KOPT-K1 (cell line): ENCODE measurements around the gene FGF18.

Source experiments
- H3K27ac ChIP-seq: fragments of 200-600 bp; sonication (generic); 2 replicates; pipeline ENCODE4 v1.5.1; 2016; ENCODE audit warnings: antibody characterized with exemption, mild to moderate bottlenecking, low read depth, low read length; ENCODE audit not compliant: poor library complexity, severe bottlenecking
- H3K36me3 ChIP-seq: fragments of 200-600 bp; sonication (generic); 2 replicates; pipeline ENCODE4 v1.5.1; 2017; ENCODE audit warnings: antibody characterized with exemption, mild to moderate bottlenecking, low read length, moderate library complexity; ENCODE audit not compliant: insufficient read depth
- H3K9me3 ChIP-seq: fragments of 200-600 bp; sonication (generic); 2 replicates; pipeline ENCODE4 v1.5.1; 2017; ENCODE audit warnings: antibody characterized with exemption, low read length, mild to moderate bottlenecking; ENCODE audit not compliant: insufficient read depth, poor library complexity, severe bottlenecking

FGF18 gene

DNA sequence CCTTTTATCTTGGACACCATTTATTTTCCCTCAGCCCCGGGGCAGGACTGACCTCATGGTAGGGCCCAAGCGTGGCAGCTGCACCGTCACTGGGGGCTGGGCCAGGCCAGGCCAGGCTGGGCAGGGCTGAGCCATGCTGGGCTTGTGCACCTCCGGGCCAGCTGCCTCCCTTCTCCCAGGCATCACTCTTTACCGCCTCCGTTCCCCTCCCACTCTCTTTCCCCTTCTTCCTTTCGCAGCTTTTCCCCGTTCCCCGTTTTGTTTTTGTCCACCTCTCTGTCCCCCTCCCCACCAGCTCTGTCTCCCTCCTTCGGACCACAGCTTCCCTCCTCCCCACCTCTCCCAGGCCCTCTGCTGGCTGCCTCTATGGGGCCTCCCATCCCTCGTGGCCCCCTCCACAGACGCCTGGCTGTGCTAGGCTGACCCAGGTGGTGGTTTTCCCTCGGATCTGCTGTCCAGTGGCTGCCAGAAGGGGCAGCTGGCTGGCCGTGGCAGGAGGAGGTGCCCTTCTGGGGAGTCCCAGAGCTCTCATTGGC is 17.9 kb downstream of the FGF18 start:
- Histone ChIP-seq H3K27ac (no peak overlapping the region), H3K36me3 (no peaks in the 10 kb centered on the region)

GRCh38 chr5:171438738-171439137 is 19.3 kb downstream of the FGF18 start:
- H3K36me3 ChIP-seq = no peaks in the 10 kb centered on the region
- no peaks in the 10 kb centered on the region for H3K9me3 ChIP-seq
- no peak overlapping the region for H3K27ac ChIP-seq

More for the DNA sequence above, 17.9 kb downstream of the FGF18 start:
- no peaks in the 10 kb centered on the region for H3K9me3 ChIP-seq

DNA sequence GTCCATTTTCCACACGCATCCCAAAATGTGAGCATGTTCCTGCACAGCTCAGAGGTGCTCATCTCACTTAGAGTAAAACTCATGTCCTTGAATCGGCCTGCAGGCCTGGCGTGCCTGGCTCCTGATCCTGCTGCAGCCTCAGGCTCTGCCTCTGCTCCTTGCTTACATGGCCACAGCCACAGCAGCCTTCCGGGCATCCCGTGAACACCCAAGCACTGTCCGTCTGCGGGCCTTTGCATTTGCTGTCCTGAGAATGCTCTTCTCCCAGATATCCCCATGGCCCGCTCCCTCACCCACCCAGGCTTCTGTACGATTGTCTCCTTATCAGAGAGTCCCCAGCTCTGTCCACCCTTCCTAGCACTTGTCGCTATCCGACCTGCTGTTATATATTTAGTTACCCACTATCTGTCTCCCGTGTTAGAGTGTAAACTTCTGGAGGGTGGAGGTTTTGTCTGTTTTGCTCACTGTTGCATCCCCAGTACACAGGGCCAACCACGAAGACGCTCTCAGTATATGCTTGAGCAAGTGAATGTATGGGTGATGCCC is 21.9 kb downstream of the FGF18 start:
- Histone ChIP-seq H3K9me3 (no peaks in the 10 kb centered on the region), H3K27ac (no peak overlapping the region), H3K36me3 (no peaks in the 10 kb centered on the region)

DNA sequence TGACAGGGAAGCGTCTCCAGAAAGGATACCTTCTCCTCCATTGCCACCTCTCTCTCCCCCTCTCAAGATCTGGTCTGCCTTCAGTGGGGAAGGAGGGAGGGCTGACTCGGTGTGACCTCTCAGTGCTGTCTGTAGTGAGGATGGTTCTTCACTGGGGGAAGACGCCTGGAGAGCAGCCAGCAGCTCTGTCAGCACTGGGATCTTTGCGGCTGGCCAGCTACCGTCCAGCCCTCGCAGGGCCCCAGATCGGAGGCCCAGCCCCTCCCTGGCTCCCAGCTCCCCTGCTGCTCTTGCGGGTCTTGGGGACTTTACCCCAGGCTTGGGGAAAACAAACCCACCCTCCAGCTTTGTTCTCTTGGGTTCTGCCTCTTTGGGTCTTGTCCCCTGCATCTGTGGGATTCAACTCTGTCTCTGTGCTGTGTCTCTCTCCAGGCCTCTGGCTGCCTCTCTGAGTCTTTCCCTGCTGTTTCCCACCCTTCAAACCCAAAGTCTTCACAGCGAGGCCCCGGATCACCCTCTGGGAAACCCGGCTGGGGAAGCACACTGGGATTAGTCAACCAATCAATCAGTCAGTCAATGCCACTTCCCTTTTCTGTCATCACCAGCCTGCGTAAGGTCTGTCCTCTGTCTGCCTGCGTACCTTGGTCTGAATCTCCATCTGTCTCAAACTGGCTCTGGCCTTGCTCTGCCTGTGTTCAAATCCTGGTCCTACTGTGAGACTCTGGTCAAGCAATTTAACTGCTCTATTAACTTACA is 23.0 kb downstream of the FGF18 start:
- Histone ChIP-seq H3K27ac (no peak overlapping the region), H3K36me3 (no peaks in the 10 kb centered on the region), H3K9me3 (no peaks in the 10 kb centered on the region)

GRCh38 chr5:171444582-171444981 is 25.1 kb downstream of the FGF18 start:
- Histone ChIP-seq H3K27ac (no peak overlapping the region), H3K9me3 (no peaks in the 10 kb centered on the region), H3K36me3 (no peaks in the 10 kb centered on the region)

- Histone ChIP-seq H3K27ac (no peak overlapping the region), H3K36me3 (no peaks in the 10 kb centered on the region), H3K9me3 (no peaks in the 10 kb centered on the region)
Measured at GRCh38 chr5:171445644-171446516, 26.4 kb downstream of the FGF18 start.

DNA sequence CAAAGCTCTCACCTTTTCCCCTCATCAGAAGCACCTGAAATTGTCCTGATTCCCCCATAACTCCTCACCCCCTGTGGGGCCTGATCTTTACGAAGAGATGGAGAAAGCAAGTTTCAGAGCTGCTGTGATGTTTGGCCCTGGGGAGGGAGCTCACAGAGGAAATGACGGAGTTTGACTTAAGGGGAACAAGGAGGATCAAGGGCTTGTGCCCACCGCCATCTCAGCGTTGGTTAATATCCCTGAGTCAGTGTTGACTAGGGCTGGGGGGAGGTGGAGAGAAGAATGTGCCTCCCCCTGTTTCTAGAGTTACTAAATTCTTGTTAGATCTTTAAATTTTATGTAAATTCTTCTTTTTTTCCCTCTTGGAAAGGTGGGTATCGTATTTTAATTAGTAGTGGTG is 27.8 kb downstream of the FGF18 start:
- Histone ChIP-seq H3K27ac (no peak overlapping the region), H3K9me3 (no peaks in the 10 kb centered on the region), H3K36me3 (no peaks in the 10 kb centered on the region)

- no peaks in the 10 kb centered on the region for H3K36me3 ChIP-seq
- H3K27ac ChIP-seq = no peak overlapping the region
- H3K9me3 ChIP-seq = no peaks in the 10 kb centered on the region
Measured at GRCh38 chr5:171449426-171449825, 30.0 kb downstream of the FGF18 start.

DNA sequence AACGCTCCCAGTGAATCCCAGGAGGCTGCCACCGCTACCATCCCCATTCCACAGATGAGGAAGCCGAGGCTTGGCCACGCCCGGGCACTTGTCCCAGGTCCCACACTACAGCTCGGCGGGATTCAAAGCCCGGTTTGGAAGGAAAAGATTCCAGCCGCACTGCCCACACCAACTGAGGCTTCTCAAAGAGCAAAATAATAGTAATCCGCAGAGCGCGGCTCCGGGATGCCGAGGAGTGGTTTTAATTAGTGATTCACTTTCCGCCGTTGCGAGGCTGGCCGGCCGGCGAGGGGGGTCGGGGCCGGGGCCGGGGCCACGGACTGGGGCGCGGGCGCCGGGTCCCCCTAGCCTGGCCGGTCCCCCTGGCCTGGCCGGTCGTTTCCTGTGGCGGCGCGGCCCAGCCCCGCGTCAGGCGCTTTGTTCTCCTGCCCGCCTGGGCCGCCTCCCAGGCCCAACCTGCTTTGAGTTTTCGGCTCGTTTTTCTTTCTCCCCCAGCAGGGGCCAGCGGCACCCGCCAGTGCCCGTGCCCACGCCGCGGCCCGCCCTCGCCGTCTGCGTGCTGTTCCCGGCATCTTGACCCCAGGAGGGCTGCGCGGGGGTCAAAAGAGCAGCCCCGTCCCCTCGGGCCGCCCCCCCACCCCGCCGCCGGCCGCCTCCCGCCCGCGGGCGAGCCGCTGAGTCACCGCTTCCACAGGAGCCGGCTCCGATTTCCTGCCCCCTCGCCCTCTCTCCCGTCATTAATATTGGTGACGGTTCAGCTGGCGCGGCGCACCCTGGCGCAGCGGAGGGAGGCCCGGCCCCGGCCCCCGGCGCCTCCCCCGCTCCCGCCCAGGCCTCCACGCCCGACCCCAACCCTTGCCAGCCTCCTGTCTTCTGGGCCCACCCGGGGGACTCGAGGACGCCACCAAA is 31.2 kb downstream of the FGF18 start:
- no peaks in the 10 kb centered on the region for H3K9me3 ChIP-seq
- H3K36me3 ChIP-seq = no peaks in the 10 kb centered on the region
- no peak overlapping the region for H3K27ac ChIP-seq

- Histone ChIP-seq H3K9me3 (no peaks in the 10 kb centered on the region), H3K36me3 (no peaks in the 10 kb centered on the region), H3K27ac (no peak overlapping the region)
Measured at GRCh38 chr5:171451421-171451820, 32.0 kb downstream of the FGF18 start.

DNA sequence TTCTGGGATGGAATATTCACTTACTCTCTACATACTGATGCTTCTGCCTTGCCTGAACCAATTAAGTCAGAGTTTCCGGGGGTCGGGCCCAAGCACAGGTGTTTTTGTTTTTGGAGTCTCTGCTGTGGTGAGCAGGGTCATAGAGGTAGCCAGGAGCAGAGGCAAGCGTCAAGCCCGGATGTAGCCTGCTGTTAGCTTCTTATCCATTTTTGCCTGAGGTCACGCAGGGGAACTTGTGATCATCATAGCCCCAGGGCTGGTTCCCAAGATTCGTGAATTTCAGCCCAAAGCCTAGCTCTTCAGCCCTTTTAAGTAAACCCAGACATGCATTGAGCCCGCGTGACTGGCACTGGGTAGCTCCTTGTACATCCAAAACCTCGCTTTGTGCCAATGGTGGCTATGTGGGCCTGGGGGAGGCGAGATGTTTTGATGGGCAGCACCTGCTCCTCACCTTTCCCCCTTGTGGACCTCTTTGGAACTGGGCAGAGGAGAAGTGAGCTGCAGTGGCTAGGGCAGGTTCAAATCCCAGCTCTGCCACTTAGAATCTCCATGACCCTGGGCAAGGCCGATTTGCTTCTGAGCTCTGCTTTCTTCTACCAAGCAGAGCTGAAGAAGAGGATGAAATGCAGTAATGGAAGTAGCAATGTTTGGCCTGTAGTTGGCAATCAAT is 33.7 kb downstream of the FGF18 start:
- Histone ChIP-seq H3K9me3 (no peaks in the 10 kb centered on the region), H3K36me3 (no peaks in the 10 kb centered on the region), H3K27ac (no peak overlapping the region)

GRCh38 chr5:171453988-171454387 is 34.5 kb downstream of the FGF18 start:
- H3K36me3 ChIP-seq = no peaks in the 10 kb centered on the region
- no peaks in the 10 kb centered on the region for H3K9me3 ChIP-seq
- no peak overlapping the region for H3K27ac ChIP-seq

GRCh38 chr5:171454549-171454948 is 35.1 kb downstream of the FGF18 start:
- Histone ChIP-seq H3K36me3 (no peaks in the 10 kb centered on the region), H3K9me3 (no peaks in the 10 kb centered on the region), H3K27ac (no peak overlapping the region)

DNA sequence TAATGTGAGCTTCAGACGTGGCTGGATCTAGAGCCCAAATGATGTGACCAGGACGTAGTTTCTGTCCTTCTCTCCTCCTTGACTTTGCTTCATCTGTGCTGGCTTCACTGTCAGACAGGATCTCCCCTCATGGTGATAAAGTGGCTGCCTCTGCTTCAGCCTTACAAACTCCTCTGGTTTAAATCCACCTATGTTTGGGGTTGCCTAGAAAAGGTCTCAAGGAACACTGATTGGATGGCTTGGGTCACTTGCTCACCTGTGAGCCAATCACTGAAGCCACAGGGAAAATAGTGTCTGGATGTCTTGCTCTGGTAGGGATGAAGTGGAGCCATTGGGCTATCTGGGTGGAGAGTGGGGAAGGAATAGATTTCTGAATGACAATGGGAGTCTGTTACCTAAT is 36.1 kb downstream of the FGF18 start:
- no peaks in the 10 kb centered on the region for H3K36me3 ChIP-seq
- H3K9me3 ChIP-seq = no peaks in the 10 kb centered on the region
- no peak overlapping the region for H3K27ac ChIP-seq
